HG02852 (cell line): ENCODE data around the gene EMC9.

ENCODE experiments used
- ATAC-seq: cut with Tn5 transposase; IDR thresholded peaks from one replicate; pipeline ENCODE4 v1.9.1; 2021; ENCODE audit warnings: mild to moderate bottlenecking, moderate library complexity; ENCODE audit not compliant: unreplicated experiment

The EMC9 gene

DNA sequence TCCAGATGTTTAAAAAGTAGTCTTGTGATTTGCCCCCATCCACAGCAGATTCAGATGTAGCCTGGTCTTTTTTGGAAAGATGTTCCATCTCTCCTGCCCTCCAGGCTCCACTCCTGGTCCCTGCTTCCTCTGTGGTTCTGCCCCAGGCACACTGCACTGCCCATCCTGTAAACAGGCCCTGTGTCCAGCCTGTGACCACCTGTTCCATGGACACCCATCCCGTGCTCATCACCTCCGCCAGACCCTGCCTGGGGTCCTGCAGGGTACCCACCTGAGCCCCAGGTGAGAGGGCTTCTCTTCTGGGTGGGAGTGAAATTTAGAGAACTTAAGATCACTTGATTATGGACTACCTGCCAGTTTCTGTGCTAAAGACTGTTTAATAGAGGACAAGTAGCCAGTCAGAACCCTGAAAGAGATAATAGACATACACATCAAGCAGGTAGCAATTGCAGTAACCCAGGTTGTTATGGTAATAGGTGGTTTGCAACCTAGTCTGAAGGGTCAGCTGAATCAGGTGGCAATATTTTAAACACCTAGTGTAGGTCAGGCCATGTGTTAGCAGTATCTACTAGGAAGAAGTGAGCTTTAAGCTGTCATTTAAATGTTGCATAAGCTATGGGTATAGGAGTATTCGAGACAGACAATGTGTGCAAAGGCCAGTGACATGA is 8.0 kb upstream of the EMC9 start:
- no peak for ATAC-seq

DNA sequence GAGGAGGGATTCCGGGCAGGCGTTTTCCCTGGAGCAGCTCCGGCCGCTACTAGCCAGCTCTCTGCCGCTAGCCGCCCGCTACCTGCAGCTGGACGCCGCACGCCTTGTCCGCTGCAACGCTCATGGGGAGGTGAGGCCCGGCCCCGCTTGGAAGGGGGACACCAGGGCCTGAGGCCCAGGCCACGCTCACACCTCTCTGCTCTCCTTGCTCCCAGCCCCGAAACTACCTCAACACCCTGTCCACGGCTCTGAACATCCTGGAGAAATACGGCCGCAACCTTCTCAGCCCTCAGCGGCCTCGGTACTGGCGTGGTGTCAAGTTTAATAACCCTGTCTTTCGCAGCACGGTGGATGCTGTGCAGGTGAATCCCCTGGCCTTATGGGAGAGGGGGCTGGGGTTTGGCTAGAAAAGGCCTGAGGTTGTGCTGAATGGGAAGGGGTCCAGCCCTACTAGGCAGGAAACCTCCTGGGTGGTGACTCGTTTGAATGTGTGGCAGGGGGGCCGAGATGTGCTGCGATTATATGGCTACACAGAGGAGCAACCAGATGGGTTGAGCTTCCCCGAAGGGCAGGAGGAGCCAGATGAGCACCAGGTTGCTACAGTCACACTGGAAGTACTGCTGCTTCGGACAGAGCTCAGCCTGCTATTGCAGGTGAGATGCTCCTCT is 6.5 kb upstream of the EMC9 start:
- no peak for ATAC-seq

DNA sequence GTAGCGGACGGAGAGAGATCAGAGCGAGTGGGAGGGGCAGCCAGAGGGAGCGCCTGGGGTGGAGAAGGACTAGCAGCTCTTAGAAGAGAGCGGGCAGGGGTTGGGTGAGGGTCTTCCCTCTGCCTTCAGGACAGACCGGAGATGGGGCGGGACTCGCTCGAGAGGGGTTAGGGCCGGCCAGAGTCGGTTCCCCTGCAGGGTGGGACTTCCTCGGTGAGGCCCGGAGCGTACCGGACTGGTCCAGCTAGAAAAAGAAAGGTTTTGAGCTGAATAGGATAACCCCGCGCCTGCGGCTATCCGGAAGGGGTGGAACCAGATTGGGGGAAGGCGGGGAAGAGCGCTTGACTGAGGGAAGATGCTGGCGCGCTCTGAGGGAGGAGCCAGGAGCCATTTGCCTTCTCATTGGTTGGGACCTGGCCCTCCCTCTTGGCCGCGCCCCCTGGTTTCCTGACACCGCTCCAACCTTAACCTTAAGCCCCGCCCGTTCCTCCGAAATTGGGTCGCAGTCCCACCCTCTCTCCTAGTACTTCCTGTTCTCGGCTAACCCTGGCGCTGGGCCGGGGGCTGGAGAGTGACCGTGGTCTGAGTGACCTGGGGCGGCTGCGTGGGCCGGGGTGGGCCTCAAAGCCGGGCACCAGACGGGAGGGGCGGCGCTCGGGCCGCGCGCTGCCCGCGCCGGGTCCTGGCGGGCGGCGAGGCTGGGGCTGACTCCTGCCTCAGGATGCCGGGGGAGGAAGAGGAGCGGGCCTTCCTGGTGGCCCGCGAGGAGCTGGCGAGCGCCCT is 5.8 kb upstream of the EMC9 start, which contains the start of gene RNF31:
Gene RNF31, plus strand, starts transcription at position 521 of the 783 bp plus-strand sequence. Its CDS starts 201 bp downstream, at position 722.
- ATAC-seq: peak; percentile 80

DNA sequence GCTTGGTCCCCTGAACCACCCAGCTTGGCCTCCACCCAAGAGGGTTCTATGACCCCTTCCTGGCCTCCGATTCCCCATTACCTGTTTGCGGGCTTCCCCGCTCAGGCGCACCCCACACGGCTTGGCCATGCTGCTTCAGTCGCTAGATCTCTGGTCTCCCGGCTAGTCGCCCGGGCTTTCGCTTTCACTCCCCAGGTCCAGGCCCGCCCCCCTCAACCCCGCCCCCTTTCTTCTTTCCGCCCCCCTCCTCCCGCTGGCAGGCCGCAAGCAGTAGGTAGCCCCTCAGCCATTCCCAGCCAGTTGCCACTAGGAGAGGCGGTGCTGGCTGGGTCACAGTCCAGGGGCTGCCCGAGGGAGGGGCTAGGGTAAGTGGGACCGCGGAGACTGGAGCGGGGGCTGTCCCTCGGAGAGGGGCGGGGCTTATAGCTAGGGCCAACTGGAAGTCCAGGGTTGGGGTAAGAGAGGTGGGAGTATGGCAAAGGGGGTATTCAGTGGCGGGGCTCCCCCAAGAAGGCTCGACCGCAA is 5.1 kb upstream of the EMC9 start, which contains the start of gene PSME2:
Gene PSME2, minus strand, starts transcription at position 158 of the 525 bp plus-strand sequence. Its CDS starts 29 bp downstream, at position 129.
- peak; percentile 56 for ATAC-seq

DNA sequence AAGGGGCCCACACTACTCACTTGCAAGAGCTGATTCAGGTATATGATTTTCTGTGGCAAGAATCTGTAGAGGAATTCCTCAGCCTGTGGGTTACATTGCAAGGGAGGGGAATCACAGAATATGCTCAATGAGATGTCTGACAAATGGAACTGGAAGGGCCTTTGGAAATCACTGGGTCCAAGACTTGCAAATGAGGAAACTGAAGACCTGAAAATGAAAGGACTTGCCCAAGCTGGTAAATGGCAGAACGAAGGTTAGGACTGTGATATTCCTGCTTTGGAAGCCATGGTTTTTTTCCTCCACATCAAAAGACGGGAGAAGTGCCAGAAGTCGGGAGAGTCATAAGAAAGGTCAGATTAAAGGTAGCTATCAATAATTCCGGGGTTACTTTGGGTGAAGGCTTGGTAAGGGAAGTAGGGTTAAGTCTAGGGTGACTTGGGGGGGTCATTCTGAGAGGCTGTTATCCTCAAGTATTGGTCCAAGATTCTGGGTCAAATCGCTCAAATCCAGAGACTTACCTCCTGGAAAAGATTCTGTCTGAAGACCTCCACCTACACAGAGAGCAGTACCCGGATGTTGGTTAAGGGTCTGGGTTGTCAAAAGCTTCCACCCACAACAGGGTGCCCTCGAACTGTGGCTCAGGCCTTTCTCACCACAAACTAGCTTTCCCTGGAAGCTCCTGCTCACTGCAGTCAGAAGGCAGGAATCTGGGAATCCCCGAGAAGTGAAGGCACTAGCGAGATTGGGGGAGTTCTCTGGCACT is 4.5 kb upstream of the EMC9 start:
- ATAC-seq: no peak

DNA sequence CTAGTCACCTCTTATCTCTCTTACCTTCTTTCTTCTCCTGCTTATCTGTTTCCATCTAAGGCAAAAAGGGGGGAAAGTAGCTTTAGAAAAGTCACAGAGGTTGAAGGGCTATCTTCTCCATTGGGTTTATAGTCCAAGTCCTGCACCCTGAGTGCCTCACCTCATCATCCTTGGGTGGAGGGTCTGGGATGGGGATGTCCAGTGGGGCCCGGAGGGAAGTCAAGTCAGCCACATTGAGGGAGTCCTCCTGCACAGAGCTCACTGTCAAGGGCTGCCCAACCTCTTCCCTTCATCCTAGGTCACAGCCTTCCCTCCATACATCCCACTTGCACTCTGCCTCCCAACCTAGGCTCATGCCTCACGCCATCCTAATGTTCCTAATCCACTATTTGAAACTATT is 3.8 kb upstream of the EMC9 start:
- no peak for ATAC-seq

DNA sequence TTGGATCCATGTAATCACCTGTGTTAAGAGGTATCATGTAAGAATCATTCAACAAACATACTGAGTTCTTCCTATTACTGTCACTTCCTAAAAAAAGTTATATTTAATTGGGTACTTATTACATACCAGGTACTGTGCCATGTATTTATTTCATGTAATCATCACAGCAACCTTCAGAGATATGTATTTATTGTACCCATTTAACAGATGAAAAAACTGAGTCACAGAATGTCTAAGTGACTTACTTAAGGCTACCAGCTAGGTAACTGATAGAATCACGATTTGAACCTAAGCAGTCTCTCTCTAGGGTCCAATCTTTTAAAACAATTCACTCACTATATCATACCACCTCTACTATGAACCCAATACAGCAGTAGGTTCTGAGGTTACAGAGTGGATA is 3.1 kb upstream of the EMC9 start:
- ATAC-seq: no peak

DNA sequence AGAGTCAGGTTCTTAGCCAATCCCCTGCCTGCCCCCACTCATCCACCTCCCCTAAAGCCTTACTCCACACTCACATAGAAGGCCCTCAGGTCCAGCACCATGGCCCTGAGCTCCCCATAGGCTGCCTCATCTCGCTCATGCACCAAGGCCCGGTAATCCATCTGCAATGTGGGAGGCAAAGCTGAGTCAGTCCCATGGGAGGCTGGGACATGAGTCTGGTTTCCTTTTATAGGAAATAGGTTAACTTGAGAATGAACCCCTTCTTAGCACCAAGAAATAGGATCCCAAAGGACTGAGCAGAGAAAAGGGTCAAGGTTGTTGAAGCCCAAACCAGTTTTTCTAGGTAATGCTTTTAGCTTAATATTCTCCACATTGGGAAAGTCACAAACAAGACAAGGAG is 2.1 kb upstream of the EMC9 start:
- ATAC-seq: no peak

DNA sequence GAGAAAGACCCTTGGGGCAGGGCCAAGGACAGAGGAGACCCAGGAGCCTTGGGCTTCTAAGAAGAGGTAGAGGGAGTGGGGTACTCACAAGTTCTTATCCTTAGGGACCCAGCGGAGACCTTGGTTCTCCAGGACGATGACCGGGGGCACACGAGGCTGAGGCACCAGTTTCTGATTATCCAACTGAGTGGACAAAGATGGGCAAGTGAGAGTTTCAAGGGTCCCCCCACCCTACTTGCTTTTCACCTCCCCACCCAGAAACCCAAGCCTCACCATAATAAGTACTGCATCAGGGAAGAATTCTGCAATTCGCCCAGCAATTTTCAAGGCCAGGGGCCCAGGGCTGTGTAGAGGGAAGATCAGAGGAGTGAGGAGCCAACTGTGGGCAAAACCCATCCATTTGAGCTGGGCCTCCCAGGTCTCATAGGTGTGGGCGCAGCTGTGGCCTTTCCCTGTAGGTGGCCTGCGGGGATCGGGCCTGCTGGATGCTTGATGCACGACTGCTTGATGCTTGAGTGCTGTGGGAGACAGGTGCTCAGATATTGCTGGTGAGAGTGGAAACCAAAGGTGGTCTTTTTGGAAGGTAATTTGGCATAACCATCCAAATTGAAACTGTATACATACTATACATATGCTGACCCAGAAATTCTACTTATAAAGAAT is 2.0 kb downstream of the EMC9 start:
- ATAC-seq: no peak

DNA sequence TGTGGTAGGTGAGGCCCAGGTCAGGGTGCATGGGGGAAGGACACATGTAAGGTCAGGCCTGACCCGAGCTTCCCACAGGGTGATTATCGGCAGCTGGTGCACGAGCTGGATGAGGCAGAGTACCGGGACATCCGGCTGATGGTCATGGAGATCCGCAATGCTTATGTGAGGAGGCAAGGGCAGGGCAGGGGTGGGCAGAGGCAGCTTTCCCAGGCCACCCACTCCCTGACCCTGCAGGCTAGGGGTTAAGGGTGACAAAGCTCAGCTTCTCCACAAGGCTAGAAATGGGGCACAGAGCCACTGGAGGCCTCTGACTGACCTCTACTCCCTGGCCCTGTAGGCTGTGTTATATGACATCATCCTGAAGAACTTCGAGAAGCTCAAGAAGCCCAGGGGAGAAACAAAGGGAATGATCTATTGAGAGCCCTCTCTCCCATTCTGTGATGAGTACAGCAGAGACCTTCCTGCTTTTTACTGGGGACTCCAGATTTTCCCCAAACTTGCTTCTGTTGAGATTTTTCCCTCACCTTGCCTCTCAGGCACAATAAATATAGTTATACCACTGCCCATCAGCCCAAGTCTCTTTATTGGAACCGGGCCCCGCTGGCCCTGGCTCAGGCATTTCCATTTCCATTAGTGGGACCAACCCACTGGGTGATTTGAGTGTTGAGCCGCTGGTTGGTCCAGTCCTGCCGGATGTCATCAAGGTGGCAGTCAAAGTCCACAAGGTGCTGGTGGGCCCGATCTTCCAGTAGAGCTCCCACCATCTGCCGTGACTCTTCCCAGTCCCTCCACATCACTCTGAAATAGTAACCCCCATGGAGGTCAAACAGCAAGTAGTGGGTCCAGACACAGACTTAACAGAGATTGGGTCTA is 2.8 kb downstream of the EMC9 start:
- ATAC-seq: no peak

DNA sequence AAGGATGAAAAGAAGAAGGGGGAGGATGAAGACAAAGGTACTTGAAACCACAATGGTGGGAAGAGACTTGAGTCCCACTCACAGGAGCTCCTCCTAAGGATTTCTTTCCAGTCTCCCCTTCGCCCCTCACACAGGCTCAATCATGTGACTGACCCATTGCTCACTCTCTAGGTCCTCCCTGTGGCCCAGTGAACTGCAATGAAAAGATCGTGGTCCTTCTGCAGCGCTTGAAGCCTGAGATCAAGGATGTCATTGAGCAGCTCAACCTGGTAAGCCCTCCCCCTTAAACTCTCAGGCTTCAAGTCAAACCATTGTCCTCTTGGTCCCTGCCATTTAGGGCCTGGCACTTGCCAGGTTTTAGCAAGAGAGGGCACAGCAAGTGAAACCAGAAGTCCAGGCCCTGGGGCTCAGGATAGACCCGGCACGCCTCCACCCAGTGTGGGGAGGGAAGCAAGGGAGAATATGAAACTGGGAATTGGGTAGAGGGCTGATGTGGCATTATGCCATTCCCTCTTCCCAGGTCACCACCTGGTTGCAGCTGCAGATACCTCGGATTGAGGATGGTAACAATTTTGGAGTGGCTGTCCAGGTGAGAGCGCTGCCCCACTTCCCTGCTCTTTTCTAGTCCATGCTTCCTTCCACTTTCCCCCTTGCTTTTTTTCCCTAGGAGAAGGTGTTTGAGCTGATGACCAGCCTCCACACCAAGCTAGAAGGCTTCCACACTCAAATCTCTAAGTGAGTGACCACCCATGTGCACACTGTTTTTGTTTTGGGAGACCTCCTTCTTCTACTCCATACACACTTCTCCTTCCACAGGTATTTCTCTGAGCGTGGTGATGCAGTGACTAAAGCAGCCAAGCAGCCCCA is 3.6 kb downstream of the EMC9 start:
- no peak for ATAC-seq

DNA sequence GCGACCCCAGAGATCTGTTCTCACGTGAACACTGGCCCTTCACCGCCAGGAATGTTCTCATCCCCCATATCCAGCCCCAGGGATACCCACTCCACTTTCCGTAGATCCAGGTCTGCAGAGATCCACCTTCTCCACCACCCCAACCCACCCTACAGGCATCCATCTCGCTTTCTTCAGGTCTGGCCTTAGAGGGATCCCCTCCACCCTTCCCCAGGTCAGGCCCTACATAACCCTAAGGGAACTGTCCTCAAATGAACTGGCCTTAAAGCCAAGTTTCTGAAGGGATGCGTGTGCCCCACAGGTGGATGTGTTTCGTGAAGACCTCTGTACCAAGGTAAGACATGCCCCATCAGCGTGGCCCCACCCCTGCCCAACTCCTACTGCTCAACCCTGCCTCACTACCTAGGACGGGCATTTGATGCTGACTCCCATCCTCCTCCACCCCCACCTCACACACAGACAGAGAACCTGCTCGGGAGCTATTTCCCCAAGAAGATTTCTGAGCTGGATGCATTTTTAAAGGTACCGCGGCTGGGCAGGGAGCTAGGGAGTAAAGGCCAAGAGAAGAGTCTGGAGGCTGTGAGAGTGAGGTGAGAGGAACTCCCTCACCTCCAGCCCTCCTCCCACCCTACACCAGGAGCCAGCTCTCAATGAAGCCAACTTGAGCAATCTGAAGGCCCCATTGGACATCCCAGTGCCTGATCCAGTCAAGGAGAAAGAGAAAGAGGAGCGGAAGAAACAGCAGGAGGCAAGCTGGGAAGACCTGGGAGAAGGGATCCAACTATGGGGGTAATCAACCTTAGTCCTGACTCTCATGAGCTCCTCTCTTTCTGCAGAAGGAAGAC is 4.5 kb downstream of the EMC9 start:
- no peak for ATAC-seq

DNA sequence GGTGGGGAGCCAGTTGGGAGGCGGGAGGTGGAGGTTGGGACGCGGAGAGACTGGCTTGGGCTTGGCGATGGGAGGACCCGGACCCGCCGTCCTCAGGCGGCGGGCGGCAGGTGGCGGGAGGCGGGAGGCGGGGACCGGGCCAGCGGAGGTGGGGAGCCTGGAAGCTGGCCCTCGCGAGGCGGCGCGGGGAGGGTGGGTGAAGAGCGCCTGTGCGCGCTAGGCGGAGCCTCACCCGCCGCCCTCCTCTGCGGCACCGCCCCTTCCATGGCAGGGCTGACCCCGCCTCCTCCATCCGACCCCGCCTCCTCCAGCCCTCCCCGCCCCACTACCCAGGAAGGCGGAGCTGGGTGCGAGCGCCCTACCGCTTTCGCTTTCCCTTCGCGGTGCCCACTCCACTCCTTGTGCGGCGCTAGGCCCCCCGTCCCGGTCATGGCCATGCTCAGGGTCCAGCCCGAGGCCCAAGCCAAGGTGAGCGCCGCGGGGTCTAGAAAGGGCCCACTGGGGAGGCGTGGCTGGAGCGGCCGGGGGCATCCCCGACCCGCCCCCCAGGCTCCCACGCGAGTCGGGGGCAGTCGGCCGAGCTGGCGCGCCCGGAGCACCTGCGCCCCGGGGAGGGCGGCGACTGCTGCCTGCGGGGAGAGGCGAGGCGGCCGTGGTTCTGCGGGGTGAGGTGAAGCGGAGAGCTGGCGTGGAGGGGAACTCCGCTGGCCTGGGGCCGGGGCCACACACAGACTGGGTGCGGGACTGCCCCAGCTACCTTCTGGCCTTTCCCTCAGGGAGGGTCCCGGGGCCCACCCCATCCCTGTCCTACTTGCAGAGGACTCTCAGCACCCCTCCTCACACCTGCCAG is 5.3 kb downstream of the EMC9 start, which contains the start of gene PSME1:
Gene PSME1, plus strand, starts transcription at position 361 of the 850 bp plus-strand sequence. Its CDS starts 69 bp downstream, at position 430.
- peak; percentile 87 for ATAC-seq

DNA sequence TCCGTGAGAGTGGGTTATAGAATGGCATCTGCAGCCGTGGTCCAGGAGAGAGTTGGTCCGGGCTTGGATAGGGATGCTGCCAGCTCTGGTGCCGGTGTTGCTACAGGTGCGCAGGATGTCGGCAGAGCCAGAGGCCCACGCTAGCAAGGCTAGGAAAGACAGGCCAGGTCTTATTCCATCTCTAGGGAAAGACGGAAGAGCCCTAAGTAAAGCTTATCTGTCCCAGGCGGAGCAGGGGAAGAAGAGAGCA is 5.9 kb downstream of the EMC9 start:
- no peak for ATAC-seq

DNA sequence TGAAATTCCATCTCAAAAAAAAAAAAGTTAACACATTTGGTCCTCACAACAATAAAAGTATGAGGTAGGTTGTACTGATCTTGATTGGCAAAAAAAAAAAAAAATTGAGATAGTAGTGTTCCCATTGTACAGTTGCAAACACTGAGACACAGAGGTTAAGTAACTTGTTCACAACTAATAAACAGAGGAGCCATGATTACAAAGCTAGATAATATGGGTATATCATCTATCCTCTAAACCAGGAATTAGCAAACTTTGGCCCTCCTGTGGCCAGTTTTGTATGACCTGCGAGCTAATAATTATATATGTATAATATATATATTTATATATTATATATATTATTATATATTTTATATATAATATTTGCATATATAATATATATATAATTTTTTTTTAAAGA is 7.7 kb downstream of the EMC9 start:
- ATAC-seq: no peak

DNA sequence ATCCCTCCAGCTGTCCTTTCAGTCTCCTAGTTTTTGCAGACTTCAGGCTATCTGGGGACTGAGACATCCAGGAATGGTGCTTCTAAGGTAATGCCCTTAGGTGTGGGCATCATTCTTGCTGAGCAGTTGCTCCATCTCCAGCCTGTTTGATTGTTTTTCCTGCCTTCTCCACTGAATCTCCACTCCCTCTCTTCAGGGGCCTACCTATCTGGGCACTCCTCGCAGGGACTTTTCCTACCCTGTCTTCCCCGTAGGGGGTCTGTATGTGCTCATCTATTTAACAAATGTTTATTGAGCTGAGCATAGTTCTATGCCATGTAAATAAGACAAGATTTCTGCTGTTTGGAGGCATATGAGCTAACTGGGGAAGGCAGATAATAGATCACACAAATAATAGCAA is 8.4 kb downstream of the EMC9 start:
- ATAC-seq: no peak
